ENCODE data around the gene TENT5C. TPM values are rescaled to one million over a fixed set of nuclear protein-coding genes. Genes with fewer than 3 reads are reported as not detected.
A peak's percentile ranks its signal among the peaks of the same experiment; 100 is the strongest.

TENT5C gene
- total RNA-seq, 6 experiments from 2014 or later: 0.47 to 0.91 (median 0.75) TPM

- no peak overlapping the region for H3K4me3 Mint-ChIP-seq
Observed at GRCh38 chr1:117600325-117600943, 5.4 kb upstream of the TENT5C start.

DNA sequence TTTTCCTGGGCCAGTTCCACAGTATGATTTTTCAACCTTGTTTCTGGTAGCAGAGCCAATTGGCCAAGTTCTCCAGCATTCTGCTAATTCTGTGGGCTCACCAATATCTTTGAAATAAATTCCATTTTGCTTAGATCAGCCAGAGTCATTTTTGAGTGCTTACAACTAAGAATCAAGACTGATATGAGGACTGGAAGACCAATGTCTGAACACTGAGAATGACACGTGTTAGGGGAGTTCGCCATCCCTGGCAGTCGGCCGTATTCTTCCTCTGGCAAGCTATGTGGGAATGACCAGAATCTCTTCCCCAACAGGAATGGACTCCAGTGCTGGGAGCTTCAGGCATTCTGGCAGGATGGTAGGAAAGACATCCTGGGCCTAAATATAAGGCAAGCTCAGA, 4.9 kb upstream of the TENT5C start:
- TF ChIP-seq, protein P1, sequence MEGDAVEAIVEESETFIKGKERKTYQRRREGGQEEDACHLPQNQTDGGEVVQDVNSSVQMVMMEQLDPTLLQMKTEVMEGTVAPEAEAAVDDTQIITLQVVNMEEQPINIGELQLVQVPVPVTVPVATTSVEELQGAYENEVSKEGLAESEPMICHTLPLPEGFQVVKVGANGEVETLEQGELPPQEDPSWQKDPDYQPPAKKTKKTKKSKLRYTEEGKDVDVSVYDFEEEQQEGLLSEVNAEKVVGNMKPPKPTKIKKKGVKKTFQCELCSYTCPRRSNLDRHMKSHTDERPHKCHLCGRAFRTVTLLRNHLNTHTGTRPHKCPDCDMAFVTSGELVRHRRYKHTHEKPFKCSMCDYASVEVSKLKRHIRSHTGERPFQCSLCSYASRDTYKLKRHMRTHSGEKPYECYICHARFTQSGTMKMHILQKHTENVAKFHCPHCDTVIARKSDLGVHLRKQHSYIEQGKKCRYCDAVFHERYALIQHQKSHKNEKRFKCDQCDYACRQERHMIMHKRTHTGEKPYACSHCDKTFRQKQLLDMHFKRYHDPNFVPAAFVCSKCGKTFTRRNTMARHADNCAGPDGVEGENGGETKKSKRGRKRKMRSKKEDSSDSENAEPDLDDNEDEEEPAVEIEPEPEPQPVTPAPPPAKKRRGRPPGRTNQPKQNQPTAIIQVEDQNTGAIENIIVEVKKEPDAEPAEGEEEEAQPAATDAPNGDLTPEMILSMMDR (IDR thresholded peaks at IDR 0.05): no peak
- DNase-seq: no peak
- H3K36me3 Mint-ChIP-seq (ENCODE audit: low read depth): no peaks in the 10 kb centered on the region
- H3K27ac Mint-ChIP-seq: no peak overlapping the region
- H3K27me3 Mint-ChIP-seq (ENCODE audit: insufficient read depth): peaks cover 9% of the 10 kb centered on the region
- H3K4me3 Mint-ChIP-seq: no peak overlapping the region
- H3K4me1 Mint-ChIP-seq (ENCODE audit: low read depth): peaks cover 11% of the 10 kb centered on the region
- H3K9me3 Mint-ChIP-seq: no peaks in the 10 kb centered on the region

More at GRCh38 chr1:117600325-117600943, 5.4 kb upstream of the TENT5C start:
- Mint-ChIP-seq H3K36me3 (ENCODE audit: low read depth) (no peaks in the 10 kb centered on the region), H3K27me3 (ENCODE audit: insufficient read depth) (peaks cover 14% of the 10 kb centered on the region), H3K27ac (no peak overlapping the region), H3K9me3 (no peaks in the 10 kb centered on the region), H3K4me1 (ENCODE audit: low read depth) (peaks cover 11% of the 10 kb centered on the region)
- no peak for DNase-seq
- TF ChIP-seq, protein P1 (IDR thresholded peaks at IDR 0.05): no peak

GRCh38 chr1:117602862-117603261, 3.0 kb upstream of the TENT5C start:
- no peak overlapping the region for H3K27ac Mint-ChIP-seq
- peaks cover 11% of the 10 kb centered on the region for H3K4me1 Mint-ChIP-seq (ENCODE audit: low read depth)
- H3K9me3 Mint-ChIP-seq: no peaks in the 10 kb centered on the region
- no peak overlapping the region for H3K4me3 Mint-ChIP-seq
- H3K36me3 Mint-ChIP-seq (ENCODE audit: low read depth): no peaks in the 10 kb centered on the region
- peaks cover 4% of the 10 kb centered on the region for H3K27me3 Mint-ChIP-seq (ENCODE audit: insufficient read depth)
- TF ChIP-seq, protein P1 (IDR thresholded peaks at IDR 0.05): no peak
- DNase-seq: no peak

- Mint-ChIP-seq H3K27ac (peak overlapping the region; percentile 81), H3K27me3 (ENCODE audit: insufficient read depth) (peaks cover 4% of the 10 kb centered on the region), H3K4me3 (peak overlapping the region; percentile 96), H3K9me3 (no peaks in the 10 kb centered on the region), H3K4me1 (ENCODE audit: low read depth) (peaks cover 11% of the 10 kb centered on the region), H3K36me3 (ENCODE audit: low read depth) (no peaks in the 10 kb centered on the region)
- TF ChIP-seq, protein P1 (IDR thresholded peaks at IDR 0.05): no peak
- peak; percentile 21 for DNase-seq
Observed at GRCh38 chr1:117605164-117605773, 579 bp upstream of the TENT5C start.

GRCh38 chr1:117606649-117607430, 992 bp downstream of the TENT5C start:
- Mint-ChIP-seq H3K27me3 (ENCODE audit: insufficient read depth) (peaks cover 3% of the 10 kb centered on the region), H3K4me3 (peak overlapping the region; percentile 85), H3K4me1 (ENCODE audit: low read depth) (peaks cover 13% of the 10 kb centered on the region), H3K9me3 (no peaks in the 10 kb centered on the region), H3K36me3 (ENCODE audit: low read depth) (no peaks in the 10 kb centered on the region), H3K27ac (no peak overlapping the region)
- peak; percentile 3 for DNase-seq
- TF ChIP-seq, protein P1 (IDR thresholded peaks at IDR 0.05): no peak
